PC-9 (cell line): ENCODE data around the gene ANKRD36.
"Not testable (repeated sequence)": the region's sequence is repeated elsewhere in the genome, so short reads cannot be mapped to it uniquely, and the experiment has no call there.

Experiments used
- CTCF ChIP-seq: fragments of 200-600 bp; sonication (generic); conservative IDR thresholded peaks from 2 replicates; pipeline ENCODE4 v1.6.1; 2017; ENCODE audit warnings: mixed run types, antibody characterized with exemption, mild to moderate bottlenecking, moderate library complexity
- EZH2 ChIP-seq: fragments of 200-600 bp; sonication (generic); IDR thresholded peaks from 2 replicates; pipeline ENCODE4 v1.8.0; 2017; ENCODE audit warnings: antibody characterized with exemption, low read depth

- TF ChIP-seq CTCF, EZH2: not testable (repeated sequence)
Measured at GRCh38 chr2:97285187-97285586, 172.2 kb downstream of the ANKRD36 start.
